Fibroblast of skin of scalp (primary cell): ENCODE data around the gene PLEKHA1.

Source experiments
- DNase-seq: peaks from one replicate; pipeline ENCODE4 v3.0.0-alpha.2; 2013

The PLEKHA1 gene

DNA sequence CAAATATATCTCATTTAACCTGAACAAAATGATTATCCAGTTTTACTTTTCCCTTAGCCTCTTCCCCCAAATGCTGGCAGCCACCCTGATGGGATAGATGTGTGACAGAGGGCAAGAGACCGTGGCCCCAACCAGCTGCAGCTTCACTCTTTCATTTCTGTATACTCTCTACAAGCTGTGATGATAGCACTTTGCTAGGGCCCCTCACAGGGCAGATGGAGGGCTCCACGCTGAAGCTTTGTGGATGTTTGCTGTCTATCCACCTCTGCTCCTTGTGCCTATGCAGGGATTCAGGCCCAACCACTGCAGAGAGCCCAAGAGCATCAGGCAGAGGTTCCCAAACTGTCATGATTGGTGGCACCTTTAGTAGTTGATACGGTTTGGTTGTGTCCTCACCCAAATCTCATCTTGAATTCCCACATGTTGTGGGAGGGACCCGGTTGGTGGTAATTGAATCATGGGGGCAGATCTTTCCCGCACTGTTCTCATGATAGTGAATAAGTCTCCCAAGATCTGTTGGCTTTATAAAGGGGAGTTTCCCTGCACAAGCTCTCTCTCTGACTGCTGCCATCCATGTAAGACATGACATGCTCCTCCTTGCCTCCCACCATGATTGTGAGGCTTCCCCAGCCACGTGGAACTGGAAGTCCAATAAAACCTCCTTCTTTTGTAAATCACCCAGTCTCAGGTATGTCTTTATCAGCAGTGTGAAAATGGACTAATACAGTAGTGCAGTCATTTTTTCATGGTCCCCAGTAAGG, 107.0 kb downstream of the PLEKHA1 start:
- DNase-seq, result no peak
